Smooth muscle cell (in vitro differentiated cells): ENCODE results near the gene TNS1. TPM values are rescaled to one million over a fixed set of nuclear protein-coding genes. Genes with fewer than 3 reads are reported as not detected.

Experiments used
- DNase-seq: peaks from one replicate; lab custom pipeline; 2025; ENCODE audit not compliant: unreplicated experiment; lab: John Stamatoyannopoulos, UW
- H2AFZ ChIP-seq: fragments of 200-600 bp; sonication (generic); 2 replicates; pipeline ENCODE4 v1.6.0; 2016; ENCODE audit warnings: antibody characterized with exemption, low read depth, mild to moderate bottlenecking
- H3F3A ChIP-seq: fragments of 200-600 bp; sonication (generic); 2 replicates; pipeline ENCODE4 v1.6.0; 2017; ENCODE audit warnings: antibody characterized with exemption, low read depth
- H3K27ac ChIP-seq: fragments of 200-600 bp; sonication (generic); 2 replicates; pipeline ENCODE4 v1.5.1; 2016; ENCODE audit warnings: low read depth, mild to moderate bottlenecking
- H3K27me3 ChIP-seq: fragments of 200-600 bp; sonication (generic); 2 replicates; pipeline ENCODE4 v1.6.1; 2016; ENCODE audit warnings: low read depth, mild to moderate bottlenecking
- H3K36me3 ChIP-seq: fragments of 200-600 bp; sonication (generic); 2 replicates; pipeline ENCODE4 v1.5.1; 2016; ENCODE audit warnings: low read depth
- H3K4me1 ChIP-seq: fragments of 200-600 bp; sonication (generic); 2 replicates; pipeline ENCODE4 v1.5.1; 2016; ENCODE audit warnings: low read depth
- H3K4me2 ChIP-seq: fragments of 200-600 bp; sonication (generic); 2 replicates; pipeline ENCODE4 v1.6.0; 2016; ENCODE audit warnings: mild to moderate bottlenecking
- H3K4me3 ChIP-seq: fragments of 200-600 bp; sonication (generic); 2 replicates; pipeline ENCODE4 v1.5.1; 2016; ENCODE audit warnings: mild to moderate bottlenecking
- H3K79me2 ChIP-seq: fragments of 200-600 bp; sonication (generic); 2 replicates; pipeline ENCODE4 v1.6.0; 2016; ENCODE audit warnings: low read depth, mild to moderate bottlenecking
- H3K9ac ChIP-seq: fragments of 200-600 bp; sonication (generic); 2 replicates; pipeline ENCODE4 v1.6.0; 2016; ENCODE audit warnings: low read depth
- H3K9me3 ChIP-seq: fragments of 200-600 bp; sonication (generic); replicated peaks from 2 replicates; pipeline ENCODE4 v1.5.1; 2016; ENCODE audit warnings: low read depth
- H4K20me1 ChIP-seq: fragments of 200-600 bp; sonication (generic); 2 replicates; pipeline ENCODE4 v1.6.0; 2016; ENCODE audit warnings: low read depth
- WGBS: methylation state at CpG from one replicate; pipeline ENCODE4 v1.1.7; 2016; ENCODE audit warnings: low lambda C conversion rate; 5-methylcytosine and 5-hydroxymethylcytosine counted together
- polyA plus RNA-seq: library from polyadenylated mRNA; unstranded; fragments of >200 nt; fragmentation: Nextera tagmentation; extraction: Ambion mirVana; gene quantifications from 2 replicates; pipeline ENCODE4 v1.2.1, GENCODE V29; 2016
- total RNA-seq: library from RNA; depleted of rRNA; stranded (reverse); fragments of >200 nt; gene quantifications from 2 replicates; pipeline ENCODE4 v1.2.3, GENCODE V29; 2014
- TF ChIP-seq, protein P1 (sequence below): fragments of 200-600 bp; sonication (generic); IDR thresholded peaks from 2 replicates; pipeline ENCODE4 v1.5.1; 2017; ENCODE audit warnings: borderline replicate concordance, mild to moderate bottlenecking, antibody characterized with exemption; ENCODE audit not compliant: insufficient read depth, poor library complexity, severe bottlenecking

The TNS1 gene
- total and polyA plus RNA-seq, 2 experiments from 2014 or later: 52.3 to 61.5 TPM

DNA sequence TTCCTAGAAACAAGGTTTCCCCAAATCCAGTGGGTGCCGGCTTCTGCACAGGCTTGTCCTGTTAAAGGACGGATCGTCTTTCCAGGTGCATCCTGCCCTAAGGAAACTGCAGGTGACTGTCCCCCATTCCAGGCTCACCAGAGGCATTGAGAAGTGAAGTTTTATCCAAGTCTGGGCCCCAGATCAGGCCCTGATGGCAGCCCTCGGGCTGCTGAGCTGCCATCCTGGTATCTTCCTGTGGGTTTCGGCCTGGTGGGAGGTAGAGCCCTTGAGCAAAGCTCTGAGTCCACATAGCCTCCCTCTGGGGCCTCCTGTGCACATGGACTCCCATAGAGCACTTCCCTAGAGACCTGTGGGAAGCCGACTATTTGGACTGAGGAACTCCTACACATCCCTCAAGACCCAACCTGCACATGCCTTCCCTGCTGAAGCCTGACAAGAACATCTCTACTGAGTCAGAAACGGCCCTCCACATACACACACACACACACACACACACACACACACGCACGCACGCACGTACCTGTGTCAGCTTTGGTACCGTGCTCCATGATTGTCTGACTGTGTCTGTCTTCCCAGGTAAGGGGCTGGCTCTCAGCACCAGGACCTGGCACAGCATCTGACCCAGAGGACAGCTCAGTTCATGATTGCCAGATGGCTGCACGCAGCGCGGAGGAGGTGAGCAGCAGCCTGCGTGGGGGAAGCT is 16.4 kb downstream of the TNS1 start:
- Histone ChIP-seq H3K4me2 (no peak overlapping the region), H3K4me1 (no peaks in the 10 kb centered on the region), H3K27me3 (no peaks in the 10 kb centered on the region), H3K9ac (no peak overlapping the region), H3F3A (no peaks in the 10 kb centered on the region), H3K4me3 (no peak overlapping the region), H3K79me2 (peaks cover 70% of the 10 kb centered on the region), H3K9me3 (no peaks in the 10 kb centered on the region), H3K36me3 (no peaks in the 10 kb centered on the region), H2AFZ (no peak overlapping the region), H3K27ac (no peak overlapping the region), H4K20me1 (peaks cover 96% of the 10 kb centered on the region)
- TF ChIP-seq, protein P1, sequence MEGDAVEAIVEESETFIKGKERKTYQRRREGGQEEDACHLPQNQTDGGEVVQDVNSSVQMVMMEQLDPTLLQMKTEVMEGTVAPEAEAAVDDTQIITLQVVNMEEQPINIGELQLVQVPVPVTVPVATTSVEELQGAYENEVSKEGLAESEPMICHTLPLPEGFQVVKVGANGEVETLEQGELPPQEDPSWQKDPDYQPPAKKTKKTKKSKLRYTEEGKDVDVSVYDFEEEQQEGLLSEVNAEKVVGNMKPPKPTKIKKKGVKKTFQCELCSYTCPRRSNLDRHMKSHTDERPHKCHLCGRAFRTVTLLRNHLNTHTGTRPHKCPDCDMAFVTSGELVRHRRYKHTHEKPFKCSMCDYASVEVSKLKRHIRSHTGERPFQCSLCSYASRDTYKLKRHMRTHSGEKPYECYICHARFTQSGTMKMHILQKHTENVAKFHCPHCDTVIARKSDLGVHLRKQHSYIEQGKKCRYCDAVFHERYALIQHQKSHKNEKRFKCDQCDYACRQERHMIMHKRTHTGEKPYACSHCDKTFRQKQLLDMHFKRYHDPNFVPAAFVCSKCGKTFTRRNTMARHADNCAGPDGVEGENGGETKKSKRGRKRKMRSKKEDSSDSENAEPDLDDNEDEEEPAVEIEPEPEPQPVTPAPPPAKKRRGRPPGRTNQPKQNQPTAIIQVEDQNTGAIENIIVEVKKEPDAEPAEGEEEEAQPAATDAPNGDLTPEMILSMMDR: no peak
- no peak for DNase-seq
- WGBS: 97% methylated on average over 16 of the region's 16 CpGs

DNA sequence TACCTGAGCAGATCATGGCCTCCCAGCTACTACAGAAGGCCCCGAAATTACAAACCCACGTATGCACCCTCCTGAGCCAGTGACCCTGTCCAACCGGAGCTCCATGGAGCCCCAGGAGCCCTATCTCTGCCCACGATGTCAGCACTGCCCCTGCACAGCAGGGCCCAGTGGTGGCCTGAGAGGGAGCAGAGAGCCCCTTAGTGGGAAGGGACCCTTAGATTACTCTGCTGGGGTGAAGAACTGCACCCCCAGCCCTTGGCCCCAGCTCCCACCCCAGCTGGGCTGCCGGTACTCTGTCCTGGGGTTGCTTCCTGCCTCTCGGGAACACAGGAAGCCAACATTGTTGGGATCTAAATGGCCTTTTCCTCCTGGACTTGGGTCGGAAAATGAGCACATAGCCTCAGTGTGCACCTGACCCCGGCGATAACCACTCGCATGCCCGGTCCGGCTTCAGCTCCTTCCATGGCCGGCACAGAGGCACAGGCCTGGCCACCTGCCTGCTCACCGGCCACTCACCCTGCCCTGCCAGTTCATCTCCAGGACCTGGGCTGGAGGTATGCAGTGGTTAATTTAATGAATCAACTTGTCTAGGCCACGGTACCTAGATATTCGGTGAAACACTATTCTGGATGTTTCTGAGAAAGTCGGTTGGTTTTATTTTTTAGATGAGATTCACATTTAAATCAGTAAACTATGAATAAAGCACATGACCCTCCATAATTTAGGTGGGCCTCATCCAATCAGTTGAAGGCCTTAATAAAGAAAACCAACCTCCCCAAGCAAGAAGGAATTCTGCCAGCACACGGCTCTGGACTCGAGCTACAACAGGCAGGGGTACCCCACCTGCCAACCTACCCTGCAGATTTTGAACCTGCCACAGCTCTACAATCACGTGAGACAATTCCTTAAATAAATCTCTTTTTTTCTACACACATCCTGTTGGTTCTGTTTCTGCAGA is 19.2 kb downstream of the TNS1 start:
- Histone ChIP-seq H3K36me3 (no peaks in the 10 kb centered on the region), H2AFZ (no peak overlapping the region), H4K20me1 (peaks cover 96% of the 10 kb centered on the region), H3K9me3 (no peaks in the 10 kb centered on the region), H3K4me2 (no peak overlapping the region), H3K27me3 (no peaks in the 10 kb centered on the region), H3K4me1 (peaks cover 15% of the 10 kb centered on the region), H3K27ac (no peak overlapping the region), H3K79me2 (peaks cover 67% of the 10 kb centered on the region), H3F3A (no peaks in the 10 kb centered on the region), H3K4me3 (no peak overlapping the region), H3K9ac (no peak overlapping the region)
- TF ChIP-seq, protein P1: no peak
- DNase-seq: no peak
- 96% methylated on average over 20 of the region's 20 CpGs for WGBS

DNA sequence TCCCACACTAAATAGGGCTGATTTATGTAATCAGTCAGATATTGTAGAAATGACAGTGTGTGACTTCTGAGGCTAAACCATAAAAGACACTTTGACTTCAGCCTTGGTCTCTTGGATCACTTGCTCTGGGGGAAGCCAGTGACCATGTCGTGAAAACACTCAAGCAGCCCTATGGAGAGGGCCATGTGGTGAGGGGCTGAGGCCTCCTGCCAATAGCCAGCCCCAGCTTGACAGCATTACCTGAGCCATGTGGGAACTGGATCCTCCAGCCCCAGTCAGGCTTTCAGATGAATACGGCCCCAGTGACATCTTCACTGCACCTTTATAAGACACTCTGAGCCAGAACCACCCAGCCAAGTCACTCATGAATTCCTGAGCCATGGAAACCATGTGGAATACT is 20.8 kb downstream of the TNS1 start:
- Histone ChIP-seq H2AFZ (no peak overlapping the region), H4K20me1 (peaks cover 93% of the 10 kb centered on the region), H3K9ac (no peak overlapping the region), H3K79me2 (peaks cover 61% of the 10 kb centered on the region), H3F3A (no peaks in the 10 kb centered on the region), H3K27me3 (no peaks in the 10 kb centered on the region), H3K36me3 (no peaks in the 10 kb centered on the region), H3K27ac (no peak overlapping the region), H3K4me3 (no peak overlapping the region), H3K4me1 (peaks cover 19% of the 10 kb centered on the region), H3K9me3 (no peaks in the 10 kb centered on the region), H3K4me2 (no peak overlapping the region)
- no peak for DNase-seq
- TF ChIP-seq, protein P1: no peak
- WGBS: 94% methylated on average over 2 of the region's 2 CpGs
